Colonic mucosa (tissue), 4 donors: Measurements from ENCODE around the gene NPLOC4. TPM values are rescaled to one million over a fixed set of nuclear protein-coding genes. Genes with fewer than 3 reads are reported as not detected.

Experiments
- DNase-seq: peaks from one replicate; pipeline ENCODE4 v3.0.0-alpha.2; 2020
- H3K27ac ChIP-seq: fragments of 200-600 bp; one replicate; pipeline ENCODE4 v1.8.0; 2021
- H3K27me3 ChIP-seq: fragments of 200-600 bp; one replicate; pipeline ENCODE4 v1.8.0; 2021
- H3K36me3 ChIP-seq: fragments of 200-600 bp; one replicate; pipeline ENCODE4 v1.8.0; 2021
- H3K4me1 ChIP-seq: fragments of 200-600 bp; one replicate; pipeline ENCODE4 v1.8.0; 2021; ENCODE audit warnings: mild to moderate bottlenecking
- H3K4me3 ChIP-seq: fragments of 200-600 bp; one replicate; pipeline ENCODE4 v1.8.0; 2021
- H3K9ac ChIP-seq, 2 donors: one replicate each; pipeline ENCODE4 v1.7.0; 2013; ENCODE audit warnings: control low read depth in 2 of 2, low read depth in 2 of 2, low read length in 2 of 2
- H3K9me3 ChIP-seq: fragments of 200-600 bp; one replicate; pipeline ENCODE4 v1.8.0; 2021
- intact Hi-C: fragments of 100-400 bp; cut with DNase I; formaldehyde crosslinking; loops from one replicate; pipeline ENCODE4 v1.14.1; 2022
- total RNA-seq, 2 donors: library from RNA; stranded (reverse); fragmentation: NEBNext Ultra II Directional in 1 of 2; extraction: Animal tissue kit (Norgen Biotek cat#: 25700) in 1 of 2; gene quantifications; one replicate each; pipeline ENCODE4 v1.2.1, GENCODE V29; 2021
- TF ChIP-seq, protein P1 (sequence below): fragments of 200-600 bp; IDR thresholded peaks from one replicate; pipeline ENCODE4 v1.8.0; 2022; ENCODE audit warnings: antibody characterized with exemption, mild to moderate bottlenecking
- donor health status: healthy.
- donor health status: DM: no; HTN: no; CAD: no.
- donor health status: DM: no; HTN: no; CAD: no.

The NPLOC4 gene
- total RNA-seq, 2 donors from 2014 or later: 69.8 to 74.1 TPM

DNA sequence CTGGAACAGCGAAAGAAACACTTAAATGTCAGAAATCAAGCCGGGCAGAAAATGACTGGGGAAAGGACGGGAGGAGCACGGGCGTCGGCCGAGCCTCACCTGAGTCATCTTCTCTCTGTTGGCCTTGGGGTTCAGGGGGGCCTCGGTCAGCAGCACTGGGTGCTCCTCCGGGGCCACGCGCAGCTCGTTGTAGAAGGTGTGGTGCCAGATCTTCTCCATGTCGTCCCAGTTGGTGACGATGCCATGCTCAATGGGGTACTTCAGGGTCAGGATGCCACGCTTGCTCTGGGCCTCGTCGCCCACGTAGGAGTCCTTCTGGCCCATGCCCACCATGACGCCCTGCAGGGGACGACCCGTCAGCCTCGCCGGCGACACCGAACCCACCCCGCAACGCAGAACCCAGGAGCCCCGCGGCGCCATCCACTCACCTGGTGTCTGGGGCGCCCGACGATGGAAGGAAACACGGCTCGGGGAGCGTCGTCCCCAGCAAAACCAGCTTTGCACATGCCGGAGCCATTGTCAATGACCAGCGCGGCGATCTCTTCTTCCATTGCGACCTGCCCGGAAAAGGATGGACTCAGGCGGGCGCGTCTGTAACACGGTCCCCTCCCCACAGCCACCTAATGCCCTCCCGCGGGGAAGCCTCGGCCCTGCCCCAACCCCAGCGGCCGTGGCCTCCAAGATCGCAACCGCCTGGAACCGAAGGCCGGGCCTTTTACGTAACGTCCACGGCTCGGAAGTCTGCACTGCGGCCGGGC, 124.9 kb downstream of the NPLOC4 start:
- Histone ChIP-seq H3K4me1 (peaks cover 11% of the 10 kb centered on the region), H3K9me3 (no peaks in the 10 kb centered on the region), H3K27ac (peak overlapping the region; percentile 93), H3K4me3 (peak overlapping the region; percentile 72), H3K27me3 (no peaks in the 10 kb centered on the region), H3K36me3 (peaks cover 16% of the 10 kb centered on the region), H3K9ac (peak overlapping the region; percentile 98)
- intact Hi-C loops: no loop called here
- TF ChIP-seq, protein P1, sequence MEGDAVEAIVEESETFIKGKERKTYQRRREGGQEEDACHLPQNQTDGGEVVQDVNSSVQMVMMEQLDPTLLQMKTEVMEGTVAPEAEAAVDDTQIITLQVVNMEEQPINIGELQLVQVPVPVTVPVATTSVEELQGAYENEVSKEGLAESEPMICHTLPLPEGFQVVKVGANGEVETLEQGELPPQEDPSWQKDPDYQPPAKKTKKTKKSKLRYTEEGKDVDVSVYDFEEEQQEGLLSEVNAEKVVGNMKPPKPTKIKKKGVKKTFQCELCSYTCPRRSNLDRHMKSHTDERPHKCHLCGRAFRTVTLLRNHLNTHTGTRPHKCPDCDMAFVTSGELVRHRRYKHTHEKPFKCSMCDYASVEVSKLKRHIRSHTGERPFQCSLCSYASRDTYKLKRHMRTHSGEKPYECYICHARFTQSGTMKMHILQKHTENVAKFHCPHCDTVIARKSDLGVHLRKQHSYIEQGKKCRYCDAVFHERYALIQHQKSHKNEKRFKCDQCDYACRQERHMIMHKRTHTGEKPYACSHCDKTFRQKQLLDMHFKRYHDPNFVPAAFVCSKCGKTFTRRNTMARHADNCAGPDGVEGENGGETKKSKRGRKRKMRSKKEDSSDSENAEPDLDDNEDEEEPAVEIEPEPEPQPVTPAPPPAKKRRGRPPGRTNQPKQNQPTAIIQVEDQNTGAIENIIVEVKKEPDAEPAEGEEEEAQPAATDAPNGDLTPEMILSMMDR: no peak
- DNase-seq: peak; percentile 54

DNA sequence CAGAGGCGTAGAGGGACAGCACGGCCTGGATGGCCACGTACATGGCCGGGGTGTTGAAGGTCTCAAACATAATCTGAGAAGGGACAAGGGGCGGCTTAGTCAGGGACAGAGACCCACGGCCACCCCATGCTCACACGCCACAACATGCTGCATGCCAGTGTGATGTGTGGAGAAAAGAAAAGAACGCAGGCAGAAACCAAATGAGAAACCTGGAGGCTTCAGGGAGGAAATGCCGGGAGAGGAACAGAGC, 125.4 kb downstream of the NPLOC4 start:
- DNase-seq: no peak
- Histone ChIP-seq H3K9me3 (no peaks in the 10 kb centered on the region), H3K27me3 (no peaks in the 10 kb centered on the region), H3K9ac (peak overlapping the region; percentile 98), H3K4me1 (peaks cover 6% of the 10 kb centered on the region), H3K36me3 (peaks cover 16% of the 10 kb centered on the region), H3K27ac (peak overlapping the region; percentile 93), H3K4me3 (peak overlapping the region; percentile 72)
- intact Hi-C loops: no loop called here
- TF ChIP-seq, protein P1: no peak

GRCh38 chr17:81510785-81511553, 125.9 kb downstream of the NPLOC4 start:
- H3K9me3 ChIP-seq: no peaks in the 10 kb centered on the region
- no peaks in the 10 kb centered on the region for H3K27me3 ChIP-seq
- peaks cover 16% of the 10 kb centered on the region for H3K36me3 ChIP-seq
- H3K4me1 ChIP-seq: peaks cover 5% of the 10 kb centered on the region
- intact Hi-C loops: no loop called here
- H3K4me3 ChIP-seq: peak overlapping the region; percentile 72
- peak; percentile 39 for DNase-seq
- H3K27ac ChIP-seq: peak overlapping the region; percentile 93
- peak overlapping the region; percentile 98 for H3K9ac ChIP-seq
- TF ChIP-seq, protein P1: no peak

DNA sequence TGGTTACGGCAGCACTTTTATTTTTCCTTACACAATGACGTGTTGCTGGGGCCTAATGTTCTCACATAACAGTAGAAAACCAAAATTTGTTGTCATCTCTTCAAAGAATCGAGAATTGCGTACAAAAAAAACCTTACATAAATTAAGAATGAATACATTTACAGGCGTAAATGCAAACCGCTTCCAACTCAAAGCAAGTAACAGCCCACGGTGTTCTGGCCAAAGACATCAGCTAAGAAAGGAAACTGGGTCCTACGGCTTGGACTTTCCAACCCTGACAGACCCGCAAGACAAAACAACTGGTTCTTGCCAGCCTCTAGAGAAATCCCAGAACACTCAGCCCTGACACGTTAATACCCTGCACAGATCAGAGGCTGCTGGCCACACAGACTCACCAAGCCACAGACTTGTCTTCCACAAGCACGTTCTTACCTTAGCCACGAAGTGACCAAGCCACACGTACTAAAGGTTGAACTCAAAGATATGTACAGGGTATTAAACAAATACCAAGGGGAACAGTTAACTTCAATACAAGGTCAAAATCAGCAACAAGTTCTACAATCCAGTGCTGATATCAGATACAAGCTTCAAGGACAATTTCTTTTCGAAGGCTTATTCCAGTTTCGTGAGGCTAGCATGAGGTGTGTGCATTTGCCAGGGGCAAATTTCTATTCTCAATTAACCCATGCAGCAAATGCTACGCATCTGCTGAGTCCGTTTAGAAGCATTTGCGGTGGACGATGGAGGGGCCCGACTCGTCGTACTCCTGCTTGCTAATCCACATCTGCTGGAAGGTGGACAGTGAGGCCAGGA, 126.7 kb downstream of the NPLOC4 start:
- intact Hi-C loops: no loop called here
- H3K4me3 ChIP-seq: peak overlapping the region; percentile 72
- H3K9ac ChIP-seq: peak overlapping the region; percentile 98
- DNase-seq: no peak
- peaks cover 5% of the 10 kb centered on the region for H3K4me1 ChIP-seq
- H3K9me3 ChIP-seq: no peaks in the 10 kb centered on the region
- peak overlapping the region; percentile 93 for H3K27ac ChIP-seq
- TF ChIP-seq, protein P1: no peak
- no peaks in the 10 kb centered on the region for H3K27me3 ChIP-seq
- H3K36me3 ChIP-seq: peaks cover 16% of the 10 kb centered on the region

DNA sequence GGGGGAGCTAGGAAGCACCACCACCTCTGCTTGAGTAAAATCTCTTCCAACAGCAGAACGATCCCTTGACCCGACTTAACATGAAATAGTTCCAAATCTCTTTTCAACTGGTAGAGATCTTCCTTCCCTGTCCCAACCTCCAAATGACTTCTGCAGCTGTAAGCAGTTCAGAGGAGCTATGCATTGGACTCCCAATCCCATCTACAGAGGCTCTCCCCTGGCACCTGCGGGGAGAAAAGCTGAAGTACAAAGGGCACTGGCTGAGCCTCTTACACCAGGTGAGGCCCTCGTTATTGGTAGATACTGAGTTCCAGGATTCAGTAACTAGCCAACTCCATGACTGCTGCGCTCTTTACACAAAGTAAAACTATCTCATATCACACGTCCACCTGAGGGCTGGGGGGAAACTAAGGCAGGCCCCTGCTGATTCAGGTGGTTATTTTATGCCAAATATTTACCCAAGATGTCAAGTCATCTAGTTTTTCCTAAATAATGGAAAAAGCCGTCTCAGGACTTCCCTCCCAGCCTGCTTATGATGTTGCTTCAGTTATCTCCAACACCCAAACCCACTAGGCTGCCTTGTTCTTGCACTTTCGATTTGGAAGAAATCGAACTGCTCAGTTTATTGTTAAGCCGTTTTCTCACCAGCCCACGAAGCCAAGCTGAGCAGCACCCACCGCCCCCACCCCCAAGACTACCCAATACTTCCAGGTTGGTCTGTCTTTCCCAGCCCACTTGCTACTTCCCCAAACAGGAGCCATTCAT, 127.5 kb downstream of the NPLOC4 start:
- Histone ChIP-seq H3K27ac (peak overlapping the region; percentile 93), H3K27me3 (no peaks in the 10 kb centered on the region), H3K4me3 (peak overlapping the region; percentile 72), H3K9me3 (no peaks in the 10 kb centered on the region), H3K9ac (peak overlapping the region; percentile 98), H3K36me3 (peaks cover 16% of the 10 kb centered on the region), H3K4me1 (peaks cover 5% of the 10 kb centered on the region)
- intact Hi-C loops: no loop called here
- peak; percentile 59 for DNase-seq
- TF ChIP-seq, protein P1: no peak
